Liver (tissue), 9 donors: ENCODE measurements around the gene DNAJB11. TPM values are rescaled to one million over a fixed set of nuclear protein-coding genes. Genes with fewer than 3 reads are reported as not detected.

Experiments used
- DNase-seq: peaks from one replicate; pipeline ENCODE4 v3.0.0-alpha.2; 2017; ENCODE audit warnings: low spot score
- H3K27ac ChIP-seq, 2 donors: one replicate each; pipeline ENCODE4 v1.7.0; 2013; ENCODE audit warnings: inconsistent platforms in 2 of 2, low read length in 2 of 2, control low read depth in 1 of 2, low read depth in 1 of 2, mild to moderate bottlenecking in 1 of 2
- H3K27me3 ChIP-seq, 4 donors: one replicate each; pipeline versions ENCODE4 v1.6.1 to v1.7.0; 2013; ENCODE audit warnings: low read length in 3 of 4, inconsistent platforms in 1 of 4, mild to moderate bottlenecking in 1 of 4, moderate library complexity in 1 of 4; ENCODE audit not compliant: control insufficient read depth in 4 of 4, insufficient read depth in 4 of 4
- H3K36me3 ChIP-seq, 4 donors: one replicate each; pipeline versions ENCODE4 v1.6.1 to v1.7.0; 2013; ENCODE audit warnings: low read length in 3 of 4, mild to moderate bottlenecking in 3 of 4, low read depth in 1 of 4, moderate library complexity in 1 of 4; ENCODE audit not compliant: control insufficient read depth in 4 of 4, insufficient read depth in 3 of 4
- H3K4me1 ChIP-seq, 4 donors: one replicate each; pipeline versions ENCODE4 v1.6.1 to v1.7.0; 2013; ENCODE audit warnings: low read length in 3 of 4, mild to moderate bottlenecking in 3 of 4, moderate library complexity in 1 of 4; ENCODE audit not compliant: control insufficient read depth in 4 of 4, insufficient read depth in 4 of 4
- H3K4me3 ChIP-seq, 3 donors: one replicate each; pipeline versions ENCODE4 v1.6.1 to v1.7.0; 2013; ENCODE audit warnings: low read length in 3 of 3, control low read depth in 1 of 3, low read depth in 1 of 3, mild to moderate bottlenecking in 1 of 3
- H3K9ac ChIP-seq, 2 donors: one replicate each; pipeline ENCODE4 v1.7.0; 2013; ENCODE audit warnings: low read length in 2 of 2, mild to moderate bottlenecking in 2 of 2, moderate library complexity in 2 of 2, control low read depth in 1 of 2, low read depth in 1 of 2
- H3K9me3 ChIP-seq, 4 donors: one replicate each; pipeline versions ENCODE4 v1.6.1 to v1.7.0; 2013; ENCODE audit warnings: low read length in 3 of 4; ENCODE audit not compliant: control insufficient read depth in 4 of 4
- EGR1 ChIP-seq, 2 donors: IDR thresholded peaks; 2 replicates each; pipeline ENCODE4 v1.6.1; 2016 to 2018; ENCODE audit warnings: antibody characterized with exemption in 2 of 2, low read depth in 2 of 2
- FOXA1 ChIP-seq: IDR thresholded peaks from 2 replicates; pipeline ENCODE4 v1.6.1; 2016; ENCODE audit warnings: antibody characterized with exemption
- FOXA2 ChIP-seq: IDR thresholded peaks from 2 replicates; pipeline ENCODE4 v1.6.1; 2016; ENCODE audit warnings: antibody characterized with exemption
- GABPA ChIP-seq, 2 donors: IDR thresholded peaks in 1 of 2; conservative IDR thresholded peaks in 1 of 2; 2 replicates each; pipeline ENCODE4 v1.6.1; 2016; ENCODE audit warnings: antibody characterized with exemption in 2 of 2, mild to moderate bottlenecking in 1 of 2, moderate library complexity in 1 of 2
- HNF4A ChIP-seq, 2 donors: conservative IDR thresholded peaks; 2 replicates each; pipeline ENCODE4 v1.6.1; 2016; ENCODE audit warnings: antibody characterized with exemption in 2 of 2, mild to moderate bottlenecking in 2 of 2
- HNF4G ChIP-seq: IDR thresholded peaks from 2 replicates; pipeline ENCODE4 v1.6.1; 2016; ENCODE audit warnings: antibody characterized with exemption
- JUND ChIP-seq, 2 donors: IDR thresholded peaks; 2 replicates each; pipeline ENCODE4 v1.6.1; 2016; ENCODE audit warnings: antibody characterized with exemption in 2 of 2
- NR2F2 ChIP-seq: IDR thresholded peaks from 2 replicates; pipeline ENCODE4 v1.6.1; 2016; ENCODE audit warnings: antibody characterized with exemption
- RAD21 ChIP-seq, 2 donors: IDR thresholded peaks; 2 replicates each; pipeline ENCODE4 v1.6.1; 2016; ENCODE audit warnings: antibody characterized with exemption in 2 of 2, mild to moderate bottlenecking in 2 of 2
- REST ChIP-seq: IDR thresholded peaks from 2 replicates; pipeline ENCODE4 v1.6.1; 2016; ENCODE audit warnings: antibody characterized with exemption, mild to moderate bottlenecking
- SP1 ChIP-seq: IDR thresholded peaks from 2 replicates; pipeline ENCODE4 v1.6.1; 2018; ENCODE audit warnings: antibody characterized with exemption, mild to moderate bottlenecking
- TAF1 ChIP-seq: conservative IDR thresholded peaks from 2 replicates; pipeline ENCODE4 v1.6.1; 2016; ENCODE audit warnings: antibody characterized with exemption, mild to moderate bottlenecking
- WGBS: extraction: QIAGEN DNeasy Blood & Tissue Kit; methylation state at CpG from one replicate; pipeline ENCODE4 v1.1.7; 2013; 5-methylcytosine and 5-hydroxymethylcytosine counted together
- polyA plus RNA-seq, 2 donors: library from polyadenylated mRNA; stranded (reverse) in 1 of 2; unstranded in 1 of 2; fragments of 200-250 nt in 1 of 2; fragments of >200 nt in 1 of 2; fragmentation: Nextera tagmentation in 1 of 2; extraction: Ambion mirVana in 1 of 2; gene quantifications; one replicate each; pipeline versions ENCODE4 v1.2.1 to v1.2.3, GENCODE V29; 2013 to 2015
- total RNA-seq, 2 donors: library from RNA; depleted of rRNA; stranded (reverse); fragments of >200 nt; gene quantifications; one replicate each; pipeline ENCODE4 v1.2.3, GENCODE V29; 2014
- TF ChIP-seq, protein P1 (sequence below): IDR thresholded peaks from 2 replicates; pipeline ENCODE4 v1.6.1; 2016; ENCODE audit warnings: antibody characterized with exemption
- TF ChIP-seq, protein P2 (sequence below): IDR thresholded peaks from 2 replicates; pipeline ENCODE4 v1.6.1; 2016; ENCODE audit warnings: antibody characterized with exemption
- TF ChIP-seq, protein P3 (sequence below): IDR thresholded peaks from 2 replicates; pipeline ENCODE4 v1.6.1; 2016; ENCODE audit warnings: antibody characterized with exemption
- donor health status: healthy.
- donor health status: healthy.
- donor health status: healthy.
- donor health status: healthy.
- donor health status: healthy.

The DNAJB11 gene
- total and polyA plus RNA-seq, 4 donors: 30.2 to 101 (median 56.0) TPM

- no peak overlapping the region for H3K9ac ChIP-seq
- TF ChIP-seq, protein P1, sequence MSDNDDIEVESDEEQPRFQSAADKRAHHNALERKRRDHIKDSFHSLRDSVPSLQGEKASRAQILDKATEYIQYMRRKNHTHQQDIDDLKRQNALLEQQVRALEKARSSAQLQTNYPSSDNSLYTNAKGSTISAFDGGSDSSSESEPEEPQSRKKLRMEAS: peak; percentile 24
- no peak for TF ChIP-seq FOXA1
- DNase-seq: no peak
Measured at GRCh38 chr3:186598108-186598784, 27.7 kb downstream of the DNAJB11 start.

GRCh38 chr3:186598794-186599141 lies 28.2 kb downstream of the DNAJB11 start:
- Histone ChIP-seq H3K27me3 (no peaks in the 10 kb centered on the region), H3K9me3 (no peaks in the 10 kb centered on the region), H3K4me1 (peaks cover 14 to 72% (median 54%) of the 10 kb centered on the region in 4 donors), H3K9ac (peak overlapping the region in 1 of 2 donors; percentile 16), H3K27ac (peak overlapping the region; percentile 78 to 84), H3K36me3 (no peaks in the 10 kb centered on the region), H3K4me3 (no peak overlapping the region)
- DNase-seq: no peak
- TF ChIP-seq TAF1: no peak
- no peak for TF ChIP-seq HNF4A (conservative IDR thresholded peaks at IDR 0.05)
- TF ChIP-seq, protein P1: no peak
- TF ChIP-seq GABPA (IDR thresholded peaks at IDR 0.05 in 1 of 2, conservative IDR thresholded peaks at IDR 0.05 in 1 of 2): no peak
- TF ChIP-seq SP1: no peak
- TF ChIP-seq RAD21 (IDR thresholded peaks at IDR 0.05): no peak
- no peak for TF ChIP-seq REST
- TF ChIP-seq NR2F2: no peak
- no peak for TF ChIP-seq HNF4G
- no peak for TF ChIP-seq FOXA1
- TF ChIP-seq, protein P2, sequence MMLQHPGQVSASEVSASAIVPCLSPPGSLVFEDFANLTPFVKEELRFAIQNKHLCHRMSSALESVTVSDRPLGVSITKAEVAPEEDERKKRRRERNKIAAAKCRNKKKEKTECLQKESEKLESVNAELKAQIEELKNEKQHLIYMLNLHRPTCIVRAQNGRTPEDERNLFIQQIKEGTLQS: no peak
- no peak for TF ChIP-seq JUND (IDR thresholded peaks at IDR 0.05)
- TF ChIP-seq FOXA2: no peak
- no peak for TF ChIP-seq EGR1 (IDR thresholded peaks at IDR 0.05; ENCODE audit: low read depth in 2 of 2)
- TF ChIP-seq, protein P3, sequence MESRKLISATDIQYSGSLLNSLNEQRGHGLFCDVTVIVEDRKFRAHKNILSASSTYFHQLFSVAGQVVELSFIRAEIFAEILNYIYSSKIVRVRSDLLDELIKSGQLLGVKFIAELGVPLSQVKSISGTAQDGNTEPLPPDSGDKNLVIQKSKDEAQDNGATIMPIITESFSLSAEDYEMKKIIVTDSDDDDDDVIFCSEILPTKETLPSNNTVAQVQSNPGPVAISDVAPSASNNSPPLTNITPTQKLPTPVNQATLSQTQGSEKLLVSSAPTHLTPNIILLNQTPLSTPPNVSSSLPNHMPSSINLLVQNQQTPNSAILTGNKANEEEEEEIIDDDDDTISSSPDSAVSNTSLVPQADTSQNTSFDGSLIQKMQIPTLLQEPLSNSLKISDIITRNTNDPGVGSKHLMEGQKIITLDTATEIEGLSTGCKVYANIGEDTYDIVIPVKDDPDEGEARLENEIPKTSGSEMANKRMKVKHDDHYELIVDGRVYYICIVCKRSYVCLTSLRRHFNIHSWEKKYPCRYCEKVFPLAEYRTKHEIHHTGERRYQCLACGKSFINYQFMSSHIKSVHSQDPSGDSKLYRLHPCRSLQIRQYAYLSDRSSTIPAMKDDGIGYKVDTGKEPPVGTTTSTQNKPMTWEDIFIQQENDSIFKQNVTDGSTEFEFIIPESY: no peak
- WGBS: 37% methylated on average over 4 of the region's 4 CpGs

More at GRCh38 chr3:186598108-186598784, 27.7 kb downstream of the DNAJB11 start:
- H3K4me3 ChIP-seq: no peak overlapping the region
- peak overlapping the region; percentile 78 to 84 for H3K27ac ChIP-seq
- 45% methylated on average over 11 of the region's 11 CpGs for WGBS
- no peaks in the 10 kb centered on the region for H3K36me3 ChIP-seq
- H3K27me3 ChIP-seq: no peaks in the 10 kb centered on the region
- H3K4me1 ChIP-seq: peaks cover 14 to 76% (median 54%) of the 10 kb centered on the region in 4 donors
- H3K9me3 ChIP-seq: no peaks in the 10 kb centered on the region
